SK-N-SH (cell line): Measurements from ENCODE around the gene RNFT2. TPM values are rescaled to one million over a fixed set of nuclear protein-coding genes. Genes with fewer than 3 reads are reported as not detected.

Experiments
- CTCF ChIA-PET: fragments of 300-600, 350-600 bp; formaldehyde crosslinking; extraction: SDS; loops from one replicate; lab custom pipeline; 2021; lab: Yijun Ruan, JAX
- POLR2A ChIA-PET: fragments of 350-600 bp; sonication (Branson Sonifier 250); formaldehyde crosslinking; extraction: SDS; loops from one replicate; lab custom pipeline; 2020; ENCODE audit warnings: antibody characterized with exemption, inconsistent platforms; lab: Yijun Ruan, JAX
- DNase-seq: peaks from one replicate; pipeline ENCODE4 v3.0.0; 2012
- H2AFZ ChIP-seq: fragments of 200-600 bp; sonication (generic); 2 replicates; pipeline ENCODE4 v1.8.1; 2016; ENCODE audit warnings: antibody characterized with exemption, mild to moderate bottlenecking, low read depth
- H3F3A ChIP-seq: fragments of 200-600 bp; sonication (generic); replicated peaks from 2 replicates; pipeline ENCODE3; 2016; ENCODE audit warnings: antibody characterized with exemption, mild to moderate bottlenecking; ENCODE audit not compliant: insufficient read depth
- H3K27ac ChIP-seq, 2 experiments: fragments of 200-500 bp in 1 of 2; fragments of 200-600 bp in 1 of 2; sonication (Bioruptor generic) in 1 of 2; sonication (generic), shearing (Covaris generic) in 1 of 2; 2 replicates each; pipeline versions ENCODE4 v1.5.1 to v1.6.1; 2014 to 2016; ENCODE audit warnings: low read depth in 2 of 2, inconsistent platforms in 1 of 2, low read length in 1 of 2, mild to moderate bottlenecking in 1 of 2, mixed read lengths in 1 of 2
- H3K27me3 ChIP-seq: fragments of 200-600 bp; sonication (generic), shearing (Covaris generic); 2 replicates; pipeline ENCODE4 v1.6.1; 2016; ENCODE audit warnings: mixed run types; ENCODE audit not compliant: insufficient read depth
- H3K36me3 ChIP-seq, 2 experiments: fragments of 200-500 bp in 1 of 2; fragments of 200-600 bp in 1 of 2; sonication (Bioruptor generic) in 1 of 2; sonication (generic) in 1 of 2; replicated peaks in 1 of 2; 2 replicates each; pipeline versions ENCODE3 to v1.5.1; 2014 to 2016; ENCODE audit warnings: low read length in 1 of 2, mild to moderate bottlenecking in 1 of 2; ENCODE audit not compliant: insufficient read depth in 2 of 2, control insufficient read depth in 1 of 2
- H3K4me1 ChIP-seq, 2 experiments: fragments of 200-500 bp in 1 of 2; fragments of 200-600 bp in 1 of 2; sonication (Bioruptor generic) in 1 of 2; sonication (generic), shearing (Covaris generic) in 1 of 2; 2 replicates each; pipeline versions ENCODE4 v1.5.1 to v1.6.1; 2014 to 2016; ENCODE audit warnings: low read depth in 1 of 2, low read length in 1 of 2, mixed run types in 1 of 2; ENCODE audit not compliant: insufficient read depth in 2 of 2, control insufficient read depth in 1 of 2
- H3K4me2 ChIP-seq: fragments of 200-600 bp; sonication (generic), shearing (Covaris generic); 2 replicates; pipeline ENCODE4 v1.6.1; 2017; ENCODE audit warnings: mixed run types
- H3K4me3 ChIP-seq, 2 experiments: fragments of 200-500 bp in 1 of 2; fragments of 200-600 bp in 1 of 2; sonication (Bioruptor generic) in 1 of 2; sonication (generic), shearing (Covaris generic) in 1 of 2; 2 replicates each; pipeline versions ENCODE4 v1.5.1 to v1.8.1; 2014 to 2016; ENCODE audit warnings: low read depth in 2 of 2, inconsistent platforms in 1 of 2, low read length in 1 of 2, mild to moderate bottlenecking in 1 of 2, mixed read lengths in 1 of 2, moderate library complexity in 1 of 2
- H3K79me2 ChIP-seq: fragments of 200-600 bp; sonication (generic); 2 replicates; pipeline ENCODE4 v1.8.1; 2017; ENCODE audit warnings: mild to moderate bottlenecking; ENCODE audit not compliant: insufficient read depth
- H3K9ac ChIP-seq: fragments of 200-600 bp; sonication (generic); 2 replicates; pipeline ENCODE4 v1.6.1; 2017; ENCODE audit warnings: mixed run types
- H3K9me2 ChIP-seq: fragments of 200-600 bp; sonication (generic); 2 replicates; pipeline ENCODE4 v1.6.1; 2017; ENCODE audit warnings: mixed run types
- H3K9me3 ChIP-seq: fragments of 200-600 bp; sonication (generic); 2 replicates; pipeline ENCODE4 v1.6.1; 2017; ENCODE audit warnings: mixed run types, mild to moderate bottlenecking, moderate library complexity
- H4K20me1 ChIP-seq: fragments of 200-600 bp; sonication (generic); 2 replicates; pipeline ENCODE4 v1.6.1; 2017; ENCODE audit warnings: mild to moderate bottlenecking, mixed run types; ENCODE audit not compliant: insufficient read depth
- CHD2 ChIP-seq: fragments of 150-350 bp; IDR thresholded peaks from 2 replicates; pipeline ENCODE4 v1.6.1; 2018; ENCODE audit warnings: low read length; ENCODE audit not compliant: partially characterized antibody
- CTCF ChIP-seq: fragments of 200-600 bp; sonication (generic); IDR thresholded peaks from 2 replicates; pipeline ENCODE4 v1.6.1; 2017; ENCODE audit warnings: antibody characterized with exemption, mild to moderate bottlenecking, moderate library complexity
- ELF1 ChIP-seq: IDR thresholded peaks from 2 replicates; pipeline ENCODE4 v1.4.0; 2012
- EP300 ChIP-seq, 2 experiments: IDR thresholded peaks; 2 replicates each; pipeline versions ENCODE4 v1.4.0 to v1.6.1; 2012; ENCODE audit warnings: borderline replicate concordance in 1 of 2, low read depth in 1 of 2, low read length in 1 of 2
- FOSL2 ChIP-seq: IDR thresholded peaks from 2 replicates; pipeline ENCODE4 v1.4.0; 2012; ENCODE audit warnings: low read depth, mild to moderate bottlenecking, moderate library complexity, borderline replicate concordance
- FOXJ3 ChIP-seq: sonication (generic); formaldehyde crosslinking; IDR thresholded peaks from 2 replicates; pipeline ENCODE4 v1.5.1; 2020; ENCODE audit warnings: mild to moderate bottlenecking, missing genetic modification reagents
- GABPA ChIP-seq: IDR thresholded peaks from 2 replicates; pipeline ENCODE4 v1.4.0; 2012; ENCODE audit warnings: low read depth, mild to moderate bottlenecking
- GATA2 ChIP-seq: sonication (generic); formaldehyde crosslinking; IDR thresholded peaks from 2 replicates; pipeline ENCODE4 v1.5.0; 2020; ENCODE audit warnings: mild to moderate bottlenecking, missing genetic modification reagents
- JUND ChIP-seq: IDR thresholded peaks from 2 replicates; pipeline ENCODE4 v1.4.0; 2012
- MEF2A ChIP-seq: IDR thresholded peaks from 2 replicates; pipeline ENCODE4 v1.4.0; 2012; ENCODE audit warnings: low read depth, borderline replicate concordance
- MXI1 ChIP-seq: IDR thresholded peaks from 2 replicates; pipeline ENCODE4 v1.6.1; 2012; ENCODE audit warnings: mild to moderate bottlenecking, low read depth, low read length, improper control_type of control experiment
- NFIC ChIP-seq: IDR thresholded peaks from 2 replicates; pipeline ENCODE4 v1.4.0; 2012; ENCODE audit warnings: borderline replicate concordance
- NRF1 ChIP-seq: IDR thresholded peaks from 2 replicates; pipeline ENCODE4 v1.6.1; 2012; ENCODE audit warnings: low read depth, mild to moderate bottlenecking, low read length
- PBX3 ChIP-seq: IDR thresholded peaks from 2 replicates; pipeline ENCODE4; 2012
- POLR2AphosphoS5 ChIP-seq: IDR thresholded peaks from 2 replicates; pipeline ENCODE4 v1.6.1; 2012; ENCODE audit warnings: low read depth, low read length
- RAD21 ChIP-seq: IDR thresholded peaks from 2 replicates; pipeline ENCODE4 v1.6.1; 2012; ENCODE audit warnings: mild to moderate bottlenecking, low read length
- RCOR1 ChIP-seq: fragments of 150-350 bp; IDR thresholded peaks from 2 replicates; pipeline ENCODE4 v1.6.1; 2017; ENCODE audit warnings: antibody characterized with exemption, low read length
- RFX5 ChIP-seq: IDR thresholded peaks from 2 replicates; pipeline ENCODE4 v1.6.1; 2012; ENCODE audit warnings: mild to moderate bottlenecking, improper control_type of control experiment, low read length
- RXRA ChIP-seq: IDR thresholded peaks from 2 replicates; pipeline ENCODE4 v1.4.0; 2012; ENCODE audit warnings: low read depth, mild to moderate bottlenecking, borderline replicate concordance
- SIN3A ChIP-seq: IDR thresholded peaks from 2 replicates; pipeline ENCODE4 v1.6.1; 2012; ENCODE audit warnings: low read depth, mild to moderate bottlenecking, low read length, moderate library complexity, borderline replicate concordance
- SMC3 ChIP-seq: IDR thresholded peaks from 2 replicates; pipeline ENCODE4 v1.6.1; 2012; ENCODE audit warnings: low read depth, low read length, improper control_type of control experiment
- TAF1 ChIP-seq: IDR thresholded peaks from 2 replicates; pipeline ENCODE4 v1.6.1; 2012; ENCODE audit warnings: low read depth, mild to moderate bottlenecking, low read length, moderate library complexity, borderline replicate concordance
- TCF12 ChIP-seq: IDR thresholded peaks from 2 replicates; pipeline ENCODE4 v1.4.0; 2012
- TEAD4 ChIP-seq: IDR thresholded peaks from 2 replicates; pipeline ENCODE4 v1.4.0; 2012; ENCODE audit warnings: mild to moderate bottlenecking, borderline replicate concordance; ENCODE audit not compliant: insufficient read depth
- YY1 ChIP-seq: IDR thresholded peaks from 2 replicates; pipeline ENCODE4 v1.4.0; 2012; ENCODE audit warnings: low read depth, mild to moderate bottlenecking
- ZBTB33 ChIP-seq: IDR thresholded peaks from 2 replicates; pipeline ENCODE4 v1.4.0; 2012; ENCODE audit warnings: low read depth, borderline replicate concordance
- WGBS: methylation state at CpG from one replicate; pipeline ENCODE4 v1.1.6; 2017; ENCODE audit warnings: low lambda C conversion rate; 5-methylcytosine and 5-hydroxymethylcytosine counted together
- polyA plus RNA-seq, 3 experiments: library from polyadenylated mRNA; depleted of rRNA; stranded (reverse); fragments of >200 nt; gene quantifications; 2 replicates each; pipeline ENCODE4 v1.2.3, GENCODE V29; 2012
- TF ChIP-seq, protein P1 (sequence below): IDR thresholded peaks from 2 replicates; pipeline ENCODE4 v1.4.0; 2012; ENCODE audit warnings: low read depth, borderline replicate concordance

The RNFT2 gene, protein sequence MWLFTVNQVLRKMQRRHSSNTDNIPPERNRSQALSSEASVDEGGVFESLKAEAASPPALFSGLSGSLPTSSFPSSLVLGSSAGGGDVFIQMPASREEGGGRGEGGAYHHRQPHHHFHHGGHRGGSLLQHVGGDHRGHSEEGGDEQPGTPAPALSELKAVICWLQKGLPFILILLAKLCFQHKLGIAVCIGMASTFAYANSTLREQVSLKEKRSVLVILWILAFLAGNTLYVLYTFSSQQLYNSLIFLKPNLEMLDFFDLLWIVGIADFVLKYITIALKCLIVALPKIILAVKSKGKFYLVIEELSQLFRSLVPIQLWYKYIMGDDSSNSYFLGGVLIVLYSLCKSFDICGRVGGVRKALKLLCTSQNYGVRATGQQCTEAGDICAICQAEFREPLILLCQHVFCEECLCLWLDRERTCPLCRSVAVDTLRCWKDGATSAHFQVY
- polyA plus RNA-seq (2012; rRNA removed): 3.8 and 4.4 TPM in 2 replicates
- 3.1 and 3.4 TPM in 2 replicates for polyA plus RNA-seq (2012; cell fraction: cytosol; rRNA removed)
- 6.6 and 9.1 TPM in 2 replicates for polyA plus RNA-seq (2012; cell fraction: nucleus; rRNA removed)

GRCh38 chr12:116737774-116738657, at the start of gene RNFT2, which contains the start of gene SPRING1:
TSS of gene RNFT2 (plus strand) at chr12:116738315. CDS start at chr12:116740498, 2,183 bp downstream.
TSS of gene SPRING1 (minus strand) at chr12:116738069. CDS start at chr12:116737900, 169 bp downstream.
- DNase-seq: peak; percentile 99
- POLR2A ChIA-PET: no interaction called here
- H4K20me1 ChIP-seq: no peaks in the 10 kb centered on the region
- H3K4me3 ChIP-seq: peak within 1 kb of the TSS; percentile 75 to 82
- H3K9me2 ChIP-seq: no peaks in the 10 kb centered on the region
- CTCF ChIA-PET: no interaction called here
- no peaks in the 10 kb centered on the region for H3K9me3 ChIP-seq
- H3K4me2 ChIP-seq: peak within 1 kb of the TSS; percentile 96
- H3K9ac ChIP-seq: peak within 1 kb of the TSS; percentile 67
- H3F3A ChIP-seq: no peaks in the 10 kb centered on the region
- peaks cover 0 to 13% of the 10 kb centered on the region in 2 experiments for H3K36me3 ChIP-seq
- H2AFZ ChIP-seq: peak within 1 kb of the TSS; percentile 82
- no peaks in the 10 kb centered on the region for H3K27me3 ChIP-seq
- peak within 1 kb of the TSS in 1 of 2 experiments; percentile 80; a peak in 2 of 4 replicates for H3K27ac ChIP-seq
- H3K4me1 ChIP-seq: peaks cover 0 to 17% of the 10 kb centered on the region in 2 experiments; a peak in 2 of 4 replicates
- 1% methylated on average over 44 of the region's 80 CpGs for WGBS
- H3K79me2 ChIP-seq: peaks cover 31% of the 10 kb centered on the region
- no peak for TF ChIP-seq RCOR1
- TF ChIP-seq TCF12: no peak
- no peak; the same call in 1 of the 2 replicates for TF ChIP-seq NFIC
- TF ChIP-seq MXI1: peak; percentile 84
- no peak for TF ChIP-seq TEAD4
- no peak for TF ChIP-seq FOXJ3 (CRISPR knock-in tag)
- TF ChIP-seq, protein P1, sequence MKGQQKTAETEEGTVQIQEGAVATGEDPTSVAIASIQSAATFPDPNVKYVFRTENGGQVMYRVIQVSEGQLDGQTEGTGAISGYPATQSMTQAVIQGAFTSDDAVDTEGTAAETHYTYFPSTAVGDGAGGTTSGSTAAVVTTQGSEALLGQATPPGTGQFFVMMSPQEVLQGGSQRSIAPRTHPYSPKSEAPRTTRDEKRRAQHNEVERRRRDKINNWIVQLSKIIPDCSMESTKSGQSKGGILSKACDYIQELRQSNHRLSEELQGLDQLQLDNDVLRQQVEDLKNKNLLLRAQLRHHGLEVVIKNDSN: peak; percentile 93
- TF ChIP-seq RFX5: peak; percentile 82
- peak; percentile 74 for TF ChIP-seq PBX3
- TF ChIP-seq SIN3A: 0 out of 2 replicates have a peak, but pooled peaks have one; percentile 40
- TF ChIP-seq YY1: no peak
- TF ChIP-seq EP300 (IDR thresholded peaks at IDR 0.05; ENCODE audit: borderline replicate concordance in 1 of 2, low read depth in 1 of 2, low read length in 1 of 2): 0 out of 4 replicates have a peak, but pooled peaks of 1 of the 2 experiments have one; percentile 10
- peak; percentile 6; the same call in 1 of the 2 replicates for TF ChIP-seq RAD21
- TF ChIP-seq CHD2: peak; percentile 84
- TF ChIP-seq POLR2AphosphoS5: peak; percentile 62
- peak; percentile 48 for TF ChIP-seq NRF1
- no peak for TF ChIP-seq FOSL2
- TF ChIP-seq GATA2 (CRISPR knock-in tag): no peak
- TF ChIP-seq SMC3: 0 out of 2 replicates have a peak, but pooled peaks have one; percentile 11
- TF ChIP-seq RXRA: no peak
- no peak for TF ChIP-seq TAF1
- TF ChIP-seq CTCF: peak; percentile 22; the same call in 1 of the 2 replicates
- peak; percentile 76 for TF ChIP-seq GABPA
- no peak for TF ChIP-seq JUND
- peak; percentile 54; the same call in 1 of the 2 replicates for TF ChIP-seq ELF1
- no peak for TF ChIP-seq MEF2A
- TF ChIP-seq ZBTB33: no peak
